ENCODE data around the gene USP20.

DNA sequence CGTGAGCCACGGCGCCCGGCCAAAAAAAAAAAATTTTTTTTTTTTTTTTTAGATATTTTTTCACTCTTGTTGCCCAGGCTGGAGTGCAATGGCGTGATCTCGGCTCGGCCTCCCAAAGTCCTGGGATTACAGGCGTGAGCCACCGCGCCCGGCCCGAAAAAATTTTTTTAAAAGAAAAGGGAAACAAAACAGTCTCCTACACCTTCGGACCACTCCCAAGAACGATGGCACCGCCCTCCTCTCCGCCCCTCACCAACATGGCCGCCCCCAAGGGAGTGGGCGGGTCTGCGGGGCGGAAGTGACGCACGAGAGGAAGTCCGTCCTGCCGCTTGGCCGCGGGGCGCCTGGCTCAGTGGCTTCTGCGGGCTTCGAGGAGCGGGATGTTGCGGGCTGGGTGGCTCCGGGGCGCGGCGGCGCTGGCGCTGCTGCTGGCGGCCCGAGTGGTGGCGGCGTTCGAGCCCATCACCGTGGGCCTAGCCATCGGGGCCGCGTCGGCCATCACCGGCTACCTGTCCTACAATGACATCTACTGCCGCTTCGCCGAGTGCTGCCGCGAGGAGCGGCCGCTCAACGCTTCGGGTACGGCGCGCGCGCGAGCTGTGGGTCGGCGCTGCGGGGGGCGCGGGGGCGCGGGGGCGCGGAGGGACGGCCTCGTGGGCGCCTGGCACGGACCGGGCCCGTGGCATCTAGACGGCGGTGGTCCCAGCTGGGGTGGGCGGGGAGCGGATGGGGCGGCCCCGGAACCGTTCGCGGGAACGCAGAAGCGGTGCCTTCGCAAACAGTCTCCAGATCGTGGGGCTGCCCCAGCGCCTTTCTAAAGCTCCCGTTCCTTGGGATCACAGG, 32.2 kb upstream of the USP20 start, which contains the start of gene TOR1B:
- no peak for TF ChIP-seq ZNF592 (IDR thresholded peaks at IDR 0.05)
- TF ChIP-seq CBFB (IDR thresholded peaks at IDR 0.05; ENCODE audit: low read depth) = 0 out of 2 replicates have a peak, but pooled peaks have one; percentile 32
- TF ChIP-seq YY1 (IDR thresholded peaks at IDR 0.05; ENCODE audit: low read depth, low read length) = peak; percentile 99
- TF ChIP-seq, protein P1, sequence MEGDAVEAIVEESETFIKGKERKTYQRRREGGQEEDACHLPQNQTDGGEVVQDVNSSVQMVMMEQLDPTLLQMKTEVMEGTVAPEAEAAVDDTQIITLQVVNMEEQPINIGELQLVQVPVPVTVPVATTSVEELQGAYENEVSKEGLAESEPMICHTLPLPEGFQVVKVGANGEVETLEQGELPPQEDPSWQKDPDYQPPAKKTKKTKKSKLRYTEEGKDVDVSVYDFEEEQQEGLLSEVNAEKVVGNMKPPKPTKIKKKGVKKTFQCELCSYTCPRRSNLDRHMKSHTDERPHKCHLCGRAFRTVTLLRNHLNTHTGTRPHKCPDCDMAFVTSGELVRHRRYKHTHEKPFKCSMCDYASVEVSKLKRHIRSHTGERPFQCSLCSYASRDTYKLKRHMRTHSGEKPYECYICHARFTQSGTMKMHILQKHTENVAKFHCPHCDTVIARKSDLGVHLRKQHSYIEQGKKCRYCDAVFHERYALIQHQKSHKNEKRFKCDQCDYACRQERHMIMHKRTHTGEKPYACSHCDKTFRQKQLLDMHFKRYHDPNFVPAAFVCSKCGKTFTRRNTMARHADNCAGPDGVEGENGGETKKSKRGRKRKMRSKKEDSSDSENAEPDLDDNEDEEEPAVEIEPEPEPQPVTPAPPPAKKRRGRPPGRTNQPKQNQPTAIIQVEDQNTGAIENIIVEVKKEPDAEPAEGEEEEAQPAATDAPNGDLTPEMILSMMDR (IDR thresholded peaks at IDR 0.05 in 2 of 3, conservative IDR thresholded peaks at IDR 0.05 in 1 of 3; ENCODE audit: control insufficient read depth in 2 of 3, extremely low read depth in 1 of 3, insufficient read depth in 1 of 3, low read depth in 3 of 3, low read length in 3 of 3) = no peak
